HG03342 (cell line): ENCODE data around the gene CDK5RAP2.

ENCODE experiments used
- ATAC-seq: cut with Tn5 transposase; IDR thresholded peaks from one replicate; pipeline ENCODE4 v1.9.1; 2021; ENCODE audit warnings: mild to moderate bottlenecking, moderate library complexity; ENCODE audit not compliant: unreplicated experiment

The CDK5RAP2 gene

GRCh38 chr9:120408680-120409258 lies 171.2 kb downstream of the CDK5RAP2 start:
- ATAC-seq, result no peak

GRCh38 chr9:120405860-120406259 lies 174.1 kb downstream of the CDK5RAP2 start:
- ATAC-seq, result no peak

GRCh38 chr9:120405134-120405533 lies 174.8 kb downstream of the CDK5RAP2 start:
- ATAC-seq, result no peak

- ATAC-seq, result no peak
These were observed 176.5 kb downstream of the CDK5RAP2 start for GRCh38 chr9:120403543-120403856.

- no peak for ATAC-seq
These were observed 177.0 kb downstream of the CDK5RAP2 start for GRCh38 chr9:120402741-120403542.

GRCh38 chr9:120399940-120400339 lies 180.0 kb downstream of the CDK5RAP2 start:
- ATAC-seq, result no peak

- ATAC-seq, result no peak
These were observed 181.7 kb downstream of the CDK5RAP2 start for GRCh38 chr9:120398286-120398685.

- ATAC-seq, result no peak
These were observed 182.5 kb downstream of the CDK5RAP2 start for GRCh38 chr9:120397453-120397852.

GRCh38 chr9:120396931-120397330 lies 183.0 kb downstream of the CDK5RAP2 start:
- no peak for ATAC-seq

- ATAC-seq, result no peak
These were observed 183.5 kb downstream of the CDK5RAP2 start for GRCh38 chr9:120396418-120396817.

GRCh38 chr9:120395376-120395775 lies 184.6 kb downstream of the CDK5RAP2 start:
- ATAC-seq, result no peak

GRCh38 chr9:120394058-120394669 lies 185.8 kb downstream of the CDK5RAP2 start:
- no peak for ATAC-seq

- no peak for ATAC-seq
These were observed 186.4 kb downstream of the CDK5RAP2 start for GRCh38 chr9:120393386-120394057.

GRCh38 chr9:120392711-120393110 lies 187.3 kb downstream of the CDK5RAP2 start:
- no peak for ATAC-seq

GRCh38 chr9:120392245-120392644 lies 187.7 kb downstream of the CDK5RAP2 start:
- ATAC-seq, result no peak

- no peak for ATAC-seq
These were observed 188.3 kb downstream of the CDK5RAP2 start for GRCh38 chr9:120391691-120392090.

- ATAC-seq, result no peak
These were observed 189.3 kb downstream of the CDK5RAP2 start for GRCh38 chr9:120390637-120391190.

GRCh38 chr9:120389867-120390266 lies 190.1 kb downstream of the CDK5RAP2 start:
- ATAC-seq, result no peak

GRCh38 chr9:120389300-120389699 lies 190.7 kb downstream of the CDK5RAP2 start:
- no peak for ATAC-seq

- ATAC-seq, result no peak
These were observed 191.7 kb downstream of the CDK5RAP2 start for GRCh38 chr9:120388003-120388855.
